NT2/D1 (cell line): ENCODE data around the gene SAMD14.

ENCODE experiments used
- YY1 ChIP-seq: IDR thresholded peaks from 2 replicates; pipeline ENCODE4 v1.6.1; 2011; ENCODE audit not compliant: insufficient read length, insufficient read depth
- ZNF274 ChIP-seq: IDR thresholded peaks from 2 replicates; pipeline ENCODE4 v1.6.1; 2011; ENCODE audit warnings: mild to moderate bottlenecking, low read depth, low read length

GRCh38 chr17:50087912-50088405, 42.0 kb downstream of the SAMD14 start:
- no peak for TF ChIP-seq ZNF274
- TF ChIP-seq YY1 = no peak
